KBM-7 (cell line): ENCODE measurements around the gene TAC4.

Experiments
- DNase-seq: peaks from one replicate; pipeline ENCODE4 v3.0.0-alpha.2; 2015
- in situ Hi-C: fragments of 300-500 bp; cut with MboI; formaldehyde crosslinking; loops from 2 replicates; pipeline ENCODE4 v1.14.3; 2020; ENCODE audit warnings: low sequenced_read_pairs, low pct_unique_long_range_greater_than_20kb, mixed read lengths

TAC4 gene

GRCh38 chr17:49821916-49822315 is 26.0 kb downstream of the TAC4 start:
- in situ Hi-C loops: no loop called here
- no peak for DNase-seq

GRCh38 chr17:49821466-49821865 is 26.4 kb downstream of the TAC4 start:
- no peak for DNase-seq

GRCh38 chr17:49820773-49821172 is 27.1 kb downstream of the TAC4 start:
- no peak for DNase-seq

More at GRCh38 chr17:49821466-49821865, 26.4 kb downstream of the TAC4 start:
- in situ Hi-C loops: no loop called here

GRCh38 chr17:49819651-49820050 is 28.2 kb downstream of the TAC4 start:
- in situ Hi-C loops: no loop called here
- no peak for DNase-seq

More at GRCh38 chr17:49820773-49821172, 27.1 kb downstream of the TAC4 start:
- in situ Hi-C loops: no loop called here

- DNase-seq: no peak
- in situ Hi-C loops: no loop called here
Measured at GRCh38 chr17:49819138-49819537, 28.7 kb downstream of the TAC4 start.

- in situ Hi-C loops: no loop called here
- DNase-seq: no peak
Measured at GRCh38 chr17:49817993-49818392, 29.9 kb downstream of the TAC4 start.

GRCh38 chr17:49815761-49816281 is 32.0 kb downstream of the TAC4 start:
- DNase-seq: no peak
- in situ Hi-C loops: no loop called here

- in situ Hi-C loops: no loop called here
- no peak for DNase-seq
Measured at GRCh38 chr17:49814781-49815529, 32.9 kb downstream of the TAC4 start.

- in situ Hi-C loops: no loop called here
- no peak for DNase-seq
Measured at GRCh38 chr17:49809056-49809455, 38.8 kb downstream of the TAC4 start.

GRCh38 chr17:49798738-49799137 is 49.1 kb downstream of the TAC4 start:
- DNase-seq: no peak
- in situ Hi-C loops: no loop called here

GRCh38 chr17:49798182-49798581 is 49.7 kb downstream of the TAC4 start:
- in situ Hi-C loops: no loop called here
- no peak for DNase-seq

- in situ Hi-C loops: no loop called here
- no peak for DNase-seq
Measured at GRCh38 chr17:49795372-49795771, 52.5 kb downstream of the TAC4 start.

GRCh38 chr17:49793309-49793708 is 54.6 kb downstream of the TAC4 start:
- in situ Hi-C loops: no loop called here

GRCh38 chr17:49789243-49789578 is 58.7 kb downstream of the TAC4 start:
- in situ Hi-C loops: no loop called here
- DNase-seq: no peak

More at GRCh38 chr17:49793309-49793708, 54.6 kb downstream of the TAC4 start:
- no peak for DNase-seq

- in situ Hi-C loops: no loop called here
- DNase-seq: peak; percentile 99
Measured at GRCh38 chr17:49788478-49789242, 59.2 kb downstream of the TAC4 start, which contains the start of gene KAT7. TSS of gene KAT7 (plus strand) at chr17:49788681. CDS start at chr17:49788835, 154 bp downstream.
